ENCODE results near the gene TMEM100.

DNA sequence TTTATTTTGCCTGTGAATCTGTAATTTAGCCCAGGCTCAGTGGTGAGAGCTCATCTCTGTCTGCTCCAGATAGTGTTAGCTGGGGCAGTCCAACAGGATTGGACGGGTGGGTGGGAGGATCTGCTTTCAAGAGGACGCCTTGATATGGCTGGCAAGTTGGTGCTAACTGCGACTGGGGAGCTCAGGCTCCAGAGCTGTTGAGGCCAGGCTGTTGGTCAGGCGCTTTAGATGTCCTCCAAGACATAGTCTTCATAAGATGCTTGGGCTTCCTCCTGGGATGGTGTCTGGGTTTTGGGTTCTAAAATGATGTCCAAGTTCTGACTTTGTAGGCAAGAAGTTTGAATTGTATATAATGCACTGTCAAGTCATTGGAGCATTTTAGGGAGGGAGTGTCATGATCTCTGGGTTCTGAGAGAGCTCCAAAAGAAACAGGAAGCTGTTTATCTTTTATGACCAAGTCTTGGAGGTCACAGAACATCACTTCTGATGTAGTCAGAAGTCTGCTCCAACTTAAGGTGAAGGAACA is 15.4 kb upstream of the TMEM100 start:
- TF ChIP-seq, protein P1, sequence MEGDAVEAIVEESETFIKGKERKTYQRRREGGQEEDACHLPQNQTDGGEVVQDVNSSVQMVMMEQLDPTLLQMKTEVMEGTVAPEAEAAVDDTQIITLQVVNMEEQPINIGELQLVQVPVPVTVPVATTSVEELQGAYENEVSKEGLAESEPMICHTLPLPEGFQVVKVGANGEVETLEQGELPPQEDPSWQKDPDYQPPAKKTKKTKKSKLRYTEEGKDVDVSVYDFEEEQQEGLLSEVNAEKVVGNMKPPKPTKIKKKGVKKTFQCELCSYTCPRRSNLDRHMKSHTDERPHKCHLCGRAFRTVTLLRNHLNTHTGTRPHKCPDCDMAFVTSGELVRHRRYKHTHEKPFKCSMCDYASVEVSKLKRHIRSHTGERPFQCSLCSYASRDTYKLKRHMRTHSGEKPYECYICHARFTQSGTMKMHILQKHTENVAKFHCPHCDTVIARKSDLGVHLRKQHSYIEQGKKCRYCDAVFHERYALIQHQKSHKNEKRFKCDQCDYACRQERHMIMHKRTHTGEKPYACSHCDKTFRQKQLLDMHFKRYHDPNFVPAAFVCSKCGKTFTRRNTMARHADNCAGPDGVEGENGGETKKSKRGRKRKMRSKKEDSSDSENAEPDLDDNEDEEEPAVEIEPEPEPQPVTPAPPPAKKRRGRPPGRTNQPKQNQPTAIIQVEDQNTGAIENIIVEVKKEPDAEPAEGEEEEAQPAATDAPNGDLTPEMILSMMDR (IDR thresholded peaks at IDR 0.05): no peak
- TF ChIP-seq POLR2A (IDR thresholded peaks at IDR 0.05): no peak
